HPDE6-E6E7 (cell line): ENCODE results near the gene INPP5A.
"Not testable (repeated sequence)": the region's sequence is repeated elsewhere in the genome, so short reads cannot be mapped to it uniquely, and the experiment has no call there.

Experiments used
- DNase-seq: peaks from one replicate; pipeline ENCODE4 v3.0.0; 2011; ENCODE audit warnings: missing footprints; ENCODE audit errors: extremely low spot score

Gene INPP5A

DNA sequence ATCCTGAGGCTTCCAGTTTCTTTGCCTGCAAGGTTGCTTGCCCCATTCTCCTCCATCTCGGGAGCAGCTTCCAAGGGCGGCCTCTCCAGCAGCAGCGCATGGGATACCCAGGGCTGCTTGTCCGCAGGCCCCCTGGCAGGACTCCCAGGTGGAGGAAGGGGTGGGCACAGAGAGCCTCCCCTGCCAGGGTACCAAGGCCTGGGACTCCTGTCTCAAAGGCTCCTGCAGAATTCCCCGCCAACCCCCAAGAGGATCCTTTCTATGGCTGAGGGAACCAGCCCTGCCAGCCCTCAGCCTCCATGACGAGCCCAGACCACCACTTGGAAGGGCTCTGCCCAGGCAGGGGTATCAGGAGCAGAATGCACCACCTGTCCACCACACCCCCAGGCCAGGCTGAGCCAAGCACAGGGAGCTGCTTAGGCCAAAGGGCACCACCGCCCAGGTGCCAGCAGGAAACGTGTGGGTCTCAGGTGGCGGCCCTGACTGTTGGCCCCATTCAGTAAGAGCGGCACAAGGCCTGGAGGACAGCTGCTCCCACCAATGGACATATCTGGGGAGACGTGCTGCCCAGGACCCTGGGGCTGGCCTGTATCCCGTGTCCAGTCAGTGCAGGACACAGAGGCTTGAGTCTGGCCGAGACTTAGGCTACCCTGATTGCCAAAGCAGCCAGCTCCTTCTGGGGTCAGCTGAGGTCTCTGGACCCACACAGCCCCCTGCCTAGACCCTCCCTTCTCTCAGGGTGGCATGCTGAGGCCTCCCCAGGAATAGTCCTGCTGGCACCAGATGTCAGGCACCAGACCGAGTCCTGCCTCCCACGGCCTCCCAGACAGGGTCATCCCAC lies 33.8 kb upstream of the INPP5A start:
- no peak for DNase-seq

DNA sequence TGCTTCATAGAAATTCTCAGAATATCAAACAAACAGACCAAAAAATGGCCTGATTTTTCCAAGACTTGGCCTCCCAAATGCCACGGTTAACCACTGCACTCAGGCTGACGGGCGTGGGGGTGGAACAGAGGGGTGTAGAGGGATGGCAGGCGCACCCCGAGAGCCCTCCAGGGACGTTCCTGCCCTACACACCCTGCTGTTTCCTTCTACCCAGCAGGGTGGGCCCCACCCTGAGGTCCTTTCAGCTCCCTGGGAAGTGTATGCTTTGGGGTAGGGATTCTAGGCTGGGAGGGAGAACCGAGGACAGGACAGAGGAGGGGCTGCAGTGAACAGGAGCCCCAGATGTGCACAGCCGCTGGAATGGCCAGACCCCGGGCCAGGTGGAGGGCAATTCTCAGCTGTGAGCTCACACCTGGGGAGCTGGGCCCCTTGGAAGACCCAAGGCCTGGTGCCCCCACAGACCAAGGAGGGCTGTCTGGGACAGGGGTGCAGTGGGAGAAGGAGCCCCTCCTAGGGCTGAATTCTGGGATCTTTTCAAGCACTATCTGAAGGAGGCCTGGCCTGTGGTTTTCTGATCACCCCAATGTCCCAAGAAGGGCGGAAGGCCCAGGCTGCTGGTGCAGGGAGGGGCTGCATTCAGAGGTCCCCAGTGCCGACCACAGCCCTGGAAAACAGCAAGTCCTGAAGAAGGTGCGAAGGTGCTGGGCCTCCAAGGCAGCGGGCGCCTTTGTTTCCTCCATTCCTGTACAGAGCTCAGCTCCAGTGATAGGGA lies 32.9 kb upstream of the INPP5A start:
- DNase-seq: no peak

DNA sequence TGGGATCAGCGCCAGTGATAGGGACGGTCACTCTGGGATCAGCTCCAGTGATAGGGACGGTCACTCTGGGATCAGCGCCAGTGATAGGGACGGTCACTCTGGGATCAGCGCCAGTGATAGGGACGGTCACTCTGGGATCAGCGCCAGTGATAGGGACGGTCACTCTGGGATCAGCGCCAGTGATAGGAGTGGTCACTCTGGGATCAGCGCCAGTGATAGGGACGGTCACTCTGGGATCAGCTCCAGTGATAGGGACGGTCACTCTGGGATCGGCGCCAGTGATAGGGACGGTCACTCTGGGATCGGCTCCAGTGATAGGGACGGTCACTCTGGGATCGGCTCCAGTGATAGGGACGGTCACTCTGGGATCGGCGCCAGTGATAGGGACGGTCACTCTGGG lies 32.0 kb upstream of the INPP5A start:
- DNase-seq: not testable (repeated sequence)

DNA sequence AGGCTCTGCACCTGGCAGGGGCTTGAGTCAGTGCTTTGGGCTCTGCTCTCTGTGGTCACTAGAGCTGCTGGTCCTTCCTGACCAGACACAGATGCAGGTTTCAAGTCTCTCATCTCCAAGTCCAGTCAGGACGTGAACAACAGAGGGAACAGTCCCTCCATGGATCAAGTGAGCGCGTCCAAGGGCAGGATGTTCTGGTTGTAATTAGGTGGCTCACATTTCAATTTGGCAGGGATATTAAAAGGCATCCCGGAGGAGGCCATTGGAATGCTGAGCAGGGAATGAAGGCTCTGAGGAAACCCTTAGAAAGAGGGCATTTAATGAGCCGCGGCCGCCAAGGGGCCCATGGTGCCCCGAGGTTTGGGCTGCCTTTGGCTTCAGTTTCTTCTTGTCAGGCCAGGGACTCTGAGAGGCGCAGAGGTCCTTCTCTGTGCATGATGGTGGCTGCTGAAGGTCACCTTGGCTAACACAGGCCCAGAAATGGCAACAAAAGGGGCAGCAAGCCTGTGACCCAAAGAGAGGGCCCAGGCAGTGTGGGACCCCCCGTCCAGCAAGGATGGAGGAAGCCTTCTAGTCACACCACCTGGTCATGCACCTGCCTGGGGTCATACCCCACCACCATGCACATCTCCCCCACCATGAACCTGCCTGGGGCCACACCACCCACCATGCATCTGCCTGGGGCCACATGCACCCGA lies 30.7 kb upstream of the INPP5A start:
- no peak for DNase-seq

DNA sequence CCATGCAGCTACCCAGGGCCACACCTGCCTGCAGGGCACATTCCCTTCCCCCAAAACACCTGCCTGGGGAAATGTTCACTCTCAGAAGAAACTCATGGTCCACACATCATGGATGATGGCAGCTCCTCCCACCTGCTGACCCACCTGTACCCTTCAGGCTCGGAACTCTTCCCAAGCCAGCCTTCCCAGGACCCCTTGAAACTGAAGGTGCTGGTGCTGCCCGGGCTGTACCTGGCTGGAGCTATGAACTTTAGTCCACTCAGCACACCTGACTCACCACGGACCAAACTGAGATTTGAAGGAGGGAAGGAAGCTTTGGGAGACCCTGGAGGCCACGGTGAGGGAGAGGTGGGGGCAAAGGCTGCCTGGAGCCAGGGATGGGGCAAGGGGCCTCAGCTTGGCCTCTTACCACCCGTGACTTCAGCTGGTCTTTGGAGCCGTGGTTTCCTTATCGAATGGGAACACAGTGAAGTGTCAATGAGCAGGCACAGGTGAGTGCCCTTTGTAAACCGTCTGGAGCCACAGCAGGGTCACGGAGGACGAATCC lies 30.1 kb upstream of the INPP5A start:
- no peak for DNase-seq

DNA sequence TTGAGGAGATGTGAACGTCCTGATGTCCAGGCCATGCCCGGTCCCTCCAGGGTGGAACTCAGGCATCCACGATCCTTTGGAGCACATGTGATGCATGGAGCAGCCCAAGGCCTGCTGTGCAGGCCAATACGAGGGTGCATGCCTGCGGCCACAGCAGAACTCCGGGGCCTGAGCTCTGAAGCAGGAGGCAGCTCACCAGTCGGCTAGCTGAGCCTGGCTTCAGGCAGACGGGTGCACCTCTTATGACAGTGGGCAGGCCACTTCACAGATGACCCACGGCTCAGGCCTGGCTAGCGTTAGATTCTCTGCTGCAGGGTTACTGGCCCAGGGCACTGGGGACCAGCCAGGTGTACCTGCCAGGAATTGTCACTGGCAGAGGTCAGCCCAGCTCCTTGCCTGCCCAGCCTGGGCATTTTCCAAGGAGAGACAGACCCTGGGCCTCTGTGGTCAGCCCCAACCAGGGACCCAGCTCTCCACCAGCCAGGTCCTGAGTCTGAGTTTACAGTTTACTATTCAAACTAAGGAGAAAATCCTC lies 29.6 kb upstream of the INPP5A start:
- DNase-seq: no peak

DNA sequence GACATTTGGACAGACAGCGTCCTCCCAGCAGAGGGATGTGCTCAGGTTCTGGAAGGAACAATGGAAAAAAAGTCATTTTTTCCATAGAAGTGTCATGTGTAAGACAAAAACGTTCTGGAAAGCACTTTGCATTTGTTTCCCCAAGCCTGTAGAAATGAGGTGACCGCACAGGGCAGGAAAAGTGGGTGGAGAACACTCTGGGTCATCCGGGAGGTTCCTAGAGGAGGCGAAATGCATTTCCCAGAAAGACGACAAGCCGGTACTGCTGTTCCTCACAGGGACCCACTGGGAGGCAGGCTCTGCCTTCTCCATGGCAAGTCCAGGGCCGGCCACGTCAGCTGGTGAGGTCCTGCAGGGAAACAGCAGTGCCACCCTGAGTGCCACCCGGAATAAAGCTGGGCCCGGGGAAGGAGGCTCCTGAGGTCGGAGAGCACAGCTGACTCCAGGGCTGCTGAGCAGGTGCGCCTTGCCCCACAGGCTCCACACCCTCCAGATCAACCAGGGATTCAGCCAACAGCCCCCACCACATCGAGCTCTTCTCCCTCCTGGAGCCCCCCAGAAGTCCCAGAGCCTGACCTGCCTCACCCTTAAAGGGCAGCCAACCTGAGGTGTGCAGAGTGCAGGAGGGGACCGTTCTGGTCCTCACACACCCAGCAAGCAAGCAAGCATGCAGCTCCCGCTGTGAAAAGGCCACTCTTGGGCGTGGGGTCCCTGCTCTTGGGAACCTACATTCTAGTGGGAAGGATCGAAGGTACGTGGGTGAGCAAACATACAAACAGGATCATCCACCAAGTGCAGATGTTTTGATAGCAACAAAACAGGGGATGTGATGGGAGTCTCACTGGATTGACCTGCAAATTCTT lies 28.8 kb upstream of the INPP5A start:
- no peak for DNase-seq

DNA sequence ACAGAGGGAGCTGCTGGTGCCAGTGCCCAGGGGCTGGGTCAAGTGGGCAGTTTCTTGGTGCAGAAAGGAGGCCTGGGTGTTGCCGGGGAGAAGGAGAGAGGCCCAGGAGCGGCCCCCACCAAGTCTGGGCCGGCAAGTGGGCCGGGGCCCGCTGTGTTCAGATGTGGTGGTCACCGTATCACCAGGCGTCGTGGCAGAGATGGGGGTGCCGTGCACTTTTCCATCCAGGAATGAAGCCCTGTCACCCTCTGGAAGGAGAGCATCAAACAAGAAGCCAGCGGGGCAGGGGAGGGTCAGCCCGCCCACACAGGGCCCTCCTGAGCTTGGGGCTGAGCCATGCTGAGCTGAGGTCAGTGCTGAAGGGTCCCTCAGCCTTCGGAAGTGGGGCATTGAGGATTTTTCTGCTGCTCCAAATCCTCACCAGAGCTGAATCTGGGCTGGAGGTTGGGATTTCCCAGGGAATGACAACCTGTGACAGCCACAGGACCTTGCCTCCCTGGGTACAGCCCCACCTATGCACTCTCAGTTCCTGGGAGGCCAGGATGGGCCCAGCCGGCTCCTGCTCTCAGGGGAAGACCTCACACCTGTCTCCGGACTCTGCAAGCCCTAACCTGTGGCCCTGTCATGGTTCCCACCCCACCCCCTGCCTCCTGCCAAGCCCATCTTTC lies 27.9 kb upstream of the INPP5A start:
- DNase-seq: no peak

DNA sequence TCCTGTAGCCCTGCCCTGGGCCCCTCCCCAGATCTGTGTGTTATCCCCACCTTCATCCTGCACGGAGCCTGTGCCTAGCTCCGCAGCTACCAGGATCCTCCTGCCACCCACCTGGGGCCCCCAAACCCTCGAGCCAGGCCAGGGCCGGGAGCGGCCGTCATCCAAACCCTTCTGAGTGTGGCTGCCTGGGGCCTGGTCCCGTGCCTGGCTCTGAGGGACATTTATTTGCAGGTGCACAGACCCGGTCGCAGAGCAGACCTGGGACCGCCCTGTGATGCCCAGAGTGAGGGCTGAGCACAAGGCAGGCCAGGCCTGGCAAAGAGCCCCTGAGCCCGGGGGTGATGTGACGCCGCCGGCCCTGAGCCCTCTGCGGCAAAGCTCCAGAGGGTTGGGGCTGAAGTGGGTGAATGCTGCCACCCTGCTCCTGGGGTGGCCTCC lies 27.4 kb upstream of the INPP5A start:
- no peak for DNase-seq

DNA sequence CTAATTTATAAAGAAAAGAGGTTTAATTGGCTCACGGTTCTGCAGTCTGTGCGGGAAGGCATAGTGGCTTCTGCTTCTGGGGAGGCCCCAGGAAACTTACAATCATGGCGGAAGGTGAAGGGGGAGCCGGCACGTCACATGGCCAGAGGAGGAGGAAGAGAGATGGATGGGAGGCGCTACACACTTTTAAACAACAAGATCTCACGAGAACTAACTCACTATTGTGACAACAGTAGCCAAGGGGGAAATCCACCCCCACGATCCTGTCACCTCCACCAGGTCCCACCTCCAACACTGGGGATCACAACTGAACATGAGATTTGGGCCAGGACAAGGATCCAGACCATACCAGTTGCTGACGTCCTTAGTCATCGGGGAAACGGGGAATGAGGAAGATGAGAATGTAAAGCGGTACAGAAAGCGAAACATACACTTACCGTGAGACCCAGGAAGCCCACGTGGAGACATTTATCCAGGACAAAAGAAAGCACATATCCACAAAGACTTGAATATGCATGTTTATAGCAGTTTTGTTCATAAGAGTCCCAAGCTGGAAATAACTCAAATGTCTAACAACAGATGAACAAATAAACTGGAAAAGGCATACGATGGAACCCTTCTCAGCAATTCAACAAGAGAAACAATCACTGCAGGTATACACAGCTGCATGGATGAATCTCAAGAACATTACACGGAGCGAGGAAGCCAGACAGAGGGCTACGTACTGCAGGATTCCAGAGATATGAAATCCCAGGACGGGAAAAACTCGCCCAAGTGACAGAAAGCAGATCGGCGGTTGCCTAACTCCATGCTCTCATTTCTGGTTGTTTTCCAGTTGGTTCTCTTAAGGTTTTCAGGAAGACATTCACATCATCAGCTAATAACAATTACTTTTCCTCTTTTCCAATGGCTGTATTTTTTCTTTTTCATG lies 26.2 kb upstream of the INPP5A start:
- DNase-seq: no peak

DNA sequence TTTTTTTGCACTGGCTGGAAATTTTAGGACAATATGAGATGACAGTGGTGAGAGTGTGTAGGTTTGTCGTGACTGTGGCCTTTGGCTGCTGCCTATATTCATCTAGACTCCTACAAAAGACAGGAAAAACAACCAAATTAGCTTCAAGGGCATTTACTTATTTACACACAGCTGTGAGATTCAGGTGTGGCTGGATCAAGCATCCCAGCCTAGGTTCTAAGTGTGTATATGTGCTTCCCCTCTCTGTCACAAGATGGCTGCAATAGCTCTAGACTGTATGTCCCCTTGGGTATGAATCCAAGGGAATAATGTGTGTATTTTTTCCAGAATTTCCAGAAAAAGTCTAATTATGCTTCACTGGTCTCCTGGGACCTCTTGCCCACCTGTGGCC lies 25.5 kb upstream of the INPP5A start:
- DNase-seq: no peak

DNA sequence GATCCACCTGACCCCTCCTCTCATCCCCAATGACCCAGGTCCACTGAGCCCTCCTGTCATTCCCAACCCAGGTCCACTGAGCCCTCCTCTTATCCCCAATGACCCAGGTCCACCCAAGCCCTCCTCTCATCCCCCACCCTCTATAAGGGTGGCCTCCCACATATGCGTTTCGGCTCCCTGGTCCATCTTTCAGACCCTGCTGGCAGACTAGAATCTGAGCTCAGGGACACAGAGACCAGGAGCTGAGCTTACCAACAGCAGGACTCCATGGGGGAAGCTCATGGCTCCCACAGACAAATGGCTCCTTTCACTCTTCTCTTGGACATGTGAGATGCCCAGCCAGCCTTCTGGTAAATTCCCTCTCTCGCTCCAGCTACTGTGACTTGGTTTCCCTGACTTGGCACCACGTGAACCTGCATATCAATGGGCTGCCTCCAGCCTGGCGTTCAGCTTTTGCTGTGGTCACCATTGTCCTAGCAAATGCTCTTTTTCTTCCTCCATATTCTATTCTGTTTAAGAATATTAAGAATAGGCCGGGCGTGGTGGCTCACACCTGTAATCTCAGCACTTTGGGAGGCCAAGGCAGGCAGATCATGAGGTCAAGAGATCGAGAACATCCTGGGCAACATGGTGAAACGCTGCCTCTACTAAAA lies 24.8 kb upstream of the INPP5A start:
- DNase-seq: no peak

DNA sequence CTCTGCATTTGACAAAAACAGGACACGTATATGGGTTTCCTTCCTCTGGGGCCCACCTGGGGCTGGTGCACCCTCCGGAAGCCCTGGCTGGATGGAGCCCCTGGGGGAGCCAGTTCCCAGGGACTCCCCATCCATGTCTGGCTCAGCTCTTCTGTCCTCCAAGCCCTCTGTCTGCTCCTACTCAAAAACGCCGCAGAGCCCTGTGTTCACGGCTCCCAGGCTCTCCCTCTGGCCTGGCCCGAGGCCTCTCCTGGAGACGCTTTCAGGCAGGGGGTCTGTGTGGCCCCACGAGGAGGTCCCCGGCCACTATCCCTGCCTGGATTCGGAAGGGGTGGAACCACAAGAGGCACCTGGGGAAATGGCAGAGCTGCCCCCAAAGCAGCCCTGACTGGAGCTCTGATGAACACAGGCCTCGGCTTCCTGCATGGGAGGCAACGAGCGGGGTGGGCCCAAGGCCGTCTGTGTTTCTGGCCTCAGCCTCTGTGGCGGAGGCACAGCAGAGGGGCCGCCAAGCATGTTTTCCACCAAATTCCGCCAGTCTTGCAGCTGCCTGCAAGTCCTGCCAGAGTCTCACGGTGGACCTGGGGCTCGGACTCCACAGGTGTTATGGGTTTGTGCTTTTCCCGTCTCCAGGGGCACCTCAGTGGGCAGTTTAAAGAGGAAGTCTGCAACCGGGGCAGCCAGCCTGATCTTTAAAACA lies 22.6 kb upstream of the INPP5A start:
- DNase-seq: no peak

DNA sequence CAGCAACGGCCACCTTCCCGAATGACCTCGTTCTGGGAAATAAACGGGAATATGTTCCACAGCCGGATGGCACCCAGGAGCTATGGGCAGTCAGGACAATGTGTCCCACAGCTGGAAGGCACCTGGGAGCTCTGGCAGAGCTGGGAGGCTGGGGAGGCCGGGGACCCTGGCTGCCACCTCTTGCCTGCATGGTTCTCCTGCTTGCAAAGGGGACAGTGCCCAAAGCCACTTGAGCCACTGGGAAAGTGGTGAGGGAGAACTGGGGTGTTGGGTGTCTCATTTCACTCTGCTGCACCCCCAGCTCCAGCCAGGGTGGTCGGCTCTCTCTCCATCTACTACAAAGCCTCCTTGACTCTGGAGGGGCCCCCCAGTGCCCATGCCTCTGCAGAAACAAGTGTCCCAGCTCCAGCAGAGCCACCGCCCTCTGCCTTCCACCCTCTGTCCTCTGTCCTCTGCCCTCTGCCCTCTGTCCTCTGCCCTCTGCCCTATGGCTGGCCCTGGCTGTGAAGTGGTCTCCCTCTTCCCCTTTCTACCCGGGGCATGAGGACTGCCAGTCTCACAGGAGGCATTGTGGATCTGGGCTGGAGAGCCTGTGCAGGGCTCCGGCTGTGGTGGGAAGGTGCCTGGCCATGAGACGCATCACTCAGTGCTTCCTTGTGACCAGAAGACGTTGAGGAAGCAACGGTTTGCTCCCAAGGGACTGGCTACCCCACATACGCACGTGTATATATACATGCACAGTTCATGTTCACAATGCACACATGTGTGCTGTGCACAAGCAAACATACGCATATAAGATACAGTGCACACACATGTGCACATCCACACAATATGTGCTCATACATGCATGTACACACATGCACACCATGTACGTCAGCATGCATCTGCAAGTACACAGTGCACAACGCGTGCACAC lies 21.5 kb upstream of the INPP5A start:
- no peak for DNase-seq

DNA sequence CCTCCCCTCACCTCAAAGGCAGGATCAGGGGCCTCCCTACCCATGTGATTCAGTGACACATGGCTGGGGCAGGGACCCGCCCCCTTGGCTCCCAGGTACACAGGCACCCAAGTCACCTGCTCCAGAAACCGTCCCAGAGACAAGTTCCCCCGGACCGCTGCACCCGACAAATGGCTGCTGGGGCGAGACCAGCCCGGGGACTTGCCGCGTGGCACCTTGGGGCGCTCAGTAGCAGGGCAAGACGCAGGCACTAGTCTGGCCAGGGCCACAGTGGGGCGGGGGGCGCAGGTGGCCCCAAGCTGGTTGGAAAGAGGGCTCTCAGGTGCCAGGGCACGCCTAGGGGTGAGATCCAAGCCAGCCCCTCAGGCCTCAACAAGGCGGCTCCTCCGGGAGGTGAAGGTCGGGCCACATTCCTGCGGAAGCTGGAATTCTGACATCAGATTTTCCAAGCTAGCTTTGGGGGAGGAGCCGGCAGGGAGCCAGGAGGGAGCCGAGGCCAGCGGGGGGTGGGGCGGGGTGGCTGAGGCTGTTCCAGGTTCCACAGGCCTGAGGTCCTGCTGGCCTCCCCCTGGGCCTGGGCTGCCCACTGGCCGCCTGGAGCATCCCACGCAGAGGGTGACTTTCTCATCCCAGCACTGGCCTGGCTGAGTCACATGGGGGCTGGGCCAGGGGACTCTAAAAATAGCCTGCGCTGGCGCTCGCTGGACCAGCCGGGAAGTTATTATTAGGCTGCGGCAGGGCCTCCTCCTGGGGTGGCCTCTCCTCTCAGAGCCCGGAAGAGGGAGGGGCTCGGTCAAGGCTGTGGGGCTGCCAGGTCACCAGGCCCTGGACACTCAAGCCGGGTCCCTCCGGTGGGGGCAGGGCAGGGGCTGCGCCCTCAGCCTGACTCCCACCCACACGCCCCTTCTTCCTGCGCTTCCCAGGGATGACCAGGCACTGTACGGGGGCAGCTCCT lies 20.5 kb upstream of the INPP5A start:
- DNase-seq: peak; percentile 78

DNA sequence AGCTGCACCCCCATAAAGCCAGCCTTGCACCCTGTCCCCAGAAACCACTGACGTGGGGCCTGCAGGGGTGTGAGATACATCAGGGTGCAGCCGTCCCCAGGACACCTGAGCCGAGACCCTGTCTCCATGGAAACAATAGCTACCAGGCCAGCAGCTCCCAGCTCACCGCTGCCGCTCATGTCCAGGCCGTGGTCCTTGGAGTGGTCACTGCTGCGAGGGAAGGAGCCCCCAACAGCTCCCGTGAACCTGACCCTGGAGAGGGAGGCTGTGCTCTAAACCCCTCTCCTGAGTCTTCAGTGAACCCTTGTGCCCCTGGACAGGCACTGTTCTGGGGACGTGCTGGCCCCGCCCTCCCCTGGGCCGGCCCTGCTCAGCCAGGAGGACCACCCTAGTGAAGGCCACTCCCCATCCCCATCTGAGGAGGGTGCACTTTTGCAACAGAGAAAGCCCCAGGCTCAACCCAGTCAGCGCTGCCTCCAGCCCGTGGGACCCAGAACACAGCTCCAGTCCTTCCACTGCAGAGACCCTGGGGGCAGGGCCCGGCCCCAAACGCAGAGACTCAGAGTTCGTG lies 19.6 kb upstream of the INPP5A start:
- DNase-seq: no peak
